AG09309 (cell line): ENCODE measurements around the gene CDON.

Source experiments
- DNase-seq: peaks from one replicate; pipeline ENCODE4 v3.0.0-alpha.2; 2010; ENCODE audit warnings: low read depth
- H3K4me3 ChIP-seq: 2 replicates; pipeline ENCODE4 v1.5.1; 2011; ENCODE audit warnings: mild to moderate bottlenecking, low read depth, low read length, moderate library complexity; ENCODE audit not compliant: control insufficient read depth
- CTCF ChIP-seq: IDR thresholded peaks from 2 replicates; pipeline ENCODE4 v1.5.1; 2011; ENCODE audit warnings: mild to moderate bottlenecking, low read depth, low read length, inconsistent platforms; ENCODE audit not compliant: insufficient read depth, control insufficient read depth; ENCODE audit errors: missing control alignments

Gene CDON

GRCh38 chr11:126058105-126058874 is 4.4 kb downstream of the CDON start:
- TF ChIP-seq CTCF, result no peak
- no peak for DNase-seq
- no peak overlapping the region for H3K4me3 ChIP-seq

GRCh38 chr11:126054882-126055281 is 7.8 kb downstream of the CDON start:
- no peak overlapping the region for H3K4me3 ChIP-seq
- no peak for TF ChIP-seq CTCF
- no peak for DNase-seq

- no peak for DNase-seq
- TF ChIP-seq CTCF, result no peak
- H3K4me3 ChIP-seq, result no peak overlapping the region
These were observed 8.3 kb downstream of the CDON start for GRCh38 chr11:126054408-126054807.

- no peak overlapping the region for H3K4me3 ChIP-seq
- peak; percentile 5 for DNase-seq
- no peak for TF ChIP-seq CTCF
These were observed 9.0 kb downstream of the CDON start for GRCh38 chr11:126053415-126054286.

- H3K4me3 ChIP-seq, result no peak overlapping the region
- no peak for TF ChIP-seq CTCF
- no peak for DNase-seq
These were observed 11.5 kb downstream of the CDON start for GRCh38 chr11:126051117-126051516.

GRCh38 chr11:126049159-126049558 is 13.5 kb downstream of the CDON start:
- DNase-seq, result no peak
- TF ChIP-seq CTCF, result no peak

More at GRCh38 chr11:126049159-126049558, 13.5 kb downstream of the CDON start:
- no peak overlapping the region for H3K4me3 ChIP-seq
